Inferior parietal cortex (tissue), 1 donor: ENCODE data around the gene JADE2.

ENCODE experiments used
- DNase-seq: peaks from one replicate; pipeline ENCODE4 v3.0.0-alpha.2; 2016; ENCODE audit errors: extremely low spot score

The JADE2 gene

DNA sequence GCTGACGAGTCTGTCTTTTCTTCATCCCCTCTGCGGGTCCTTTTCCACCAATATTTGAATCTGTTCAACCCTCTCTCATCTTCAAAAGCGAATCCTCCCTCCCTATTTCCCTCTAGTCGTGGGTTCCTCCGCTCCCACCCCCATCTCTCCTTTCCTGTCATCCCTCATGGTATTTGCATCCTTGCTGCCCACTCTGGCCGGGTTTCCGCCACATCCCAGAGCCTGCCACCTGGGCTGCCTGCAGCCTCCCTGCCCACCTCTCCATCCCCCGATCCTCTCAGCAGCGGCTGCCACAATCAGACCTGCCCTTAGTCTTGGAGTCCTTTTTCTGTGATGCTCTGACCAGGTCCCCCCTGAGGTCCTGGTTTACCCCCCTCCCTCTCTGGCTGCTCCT, 44.9 kb downstream of the JADE2 start:
- DNase-seq: no peak

GRCh38 chr5:134570886-134571285, 45.4 kb downstream of the JADE2 start:
- DNase-seq: no peak

- no peak for DNase-seq
Measured at GRCh38 chr5:134571693-134572405, 46.4 kb downstream of the JADE2 start.

GRCh38 chr5:134572811-134573210, 47.3 kb downstream of the JADE2 start:
- no peak for DNase-seq

DNA sequence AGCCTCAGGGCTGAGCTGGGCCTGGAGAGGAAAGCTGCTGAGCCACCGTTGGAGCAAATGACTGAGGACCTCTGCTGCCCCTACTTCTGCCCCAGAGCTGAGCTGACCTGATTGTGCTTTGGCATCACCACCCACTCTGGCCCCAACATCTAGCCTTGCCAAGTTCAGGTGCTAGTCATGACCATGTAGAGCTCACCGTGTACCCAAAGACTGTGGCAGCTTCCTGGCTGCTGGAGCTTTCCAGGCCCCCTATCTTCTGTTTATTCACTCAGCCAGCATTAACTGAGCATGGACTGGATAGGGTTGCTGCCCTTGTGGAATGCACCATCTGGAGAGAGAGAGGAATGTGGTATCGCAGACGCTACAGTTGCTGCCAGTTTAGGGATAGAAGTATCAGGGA, 49.1 kb downstream of the JADE2 start:
- no peak for DNase-seq

GRCh38 chr5:134575316-134575715, 49.8 kb downstream of the JADE2 start:
- DNase-seq: no peak

DNA sequence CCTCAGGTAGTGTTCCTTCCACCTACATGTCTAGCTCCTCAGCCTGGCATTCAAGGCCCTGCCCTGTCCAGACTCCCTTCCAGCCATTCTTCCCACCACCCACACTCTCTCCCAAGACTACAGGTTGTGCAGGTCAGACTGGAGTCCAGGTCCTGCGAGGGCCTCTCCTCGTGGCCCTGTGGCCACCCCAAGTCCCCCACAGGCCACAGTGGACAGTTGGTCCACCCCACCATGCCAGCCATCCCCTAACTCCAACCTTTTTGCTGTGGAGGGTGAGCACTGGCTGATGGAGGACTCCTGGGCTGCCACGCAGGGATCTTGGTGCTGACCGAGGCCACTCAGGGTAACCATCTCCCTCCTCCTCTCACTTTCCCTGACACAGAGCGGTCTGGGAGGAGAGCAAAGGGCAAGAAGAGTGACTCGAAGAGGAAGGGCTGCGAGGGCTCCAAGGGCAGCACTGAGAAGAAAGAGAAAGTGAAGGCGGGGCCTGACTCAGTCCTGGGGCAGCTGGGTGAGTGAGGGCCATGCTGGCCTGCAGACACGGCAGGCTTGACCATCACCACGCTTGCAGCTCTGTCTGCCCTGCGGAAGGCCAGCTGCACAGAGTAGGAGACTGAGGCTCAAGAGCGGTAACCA, 51.0 kb downstream of the JADE2 start:
- no peak for DNase-seq

DNA sequence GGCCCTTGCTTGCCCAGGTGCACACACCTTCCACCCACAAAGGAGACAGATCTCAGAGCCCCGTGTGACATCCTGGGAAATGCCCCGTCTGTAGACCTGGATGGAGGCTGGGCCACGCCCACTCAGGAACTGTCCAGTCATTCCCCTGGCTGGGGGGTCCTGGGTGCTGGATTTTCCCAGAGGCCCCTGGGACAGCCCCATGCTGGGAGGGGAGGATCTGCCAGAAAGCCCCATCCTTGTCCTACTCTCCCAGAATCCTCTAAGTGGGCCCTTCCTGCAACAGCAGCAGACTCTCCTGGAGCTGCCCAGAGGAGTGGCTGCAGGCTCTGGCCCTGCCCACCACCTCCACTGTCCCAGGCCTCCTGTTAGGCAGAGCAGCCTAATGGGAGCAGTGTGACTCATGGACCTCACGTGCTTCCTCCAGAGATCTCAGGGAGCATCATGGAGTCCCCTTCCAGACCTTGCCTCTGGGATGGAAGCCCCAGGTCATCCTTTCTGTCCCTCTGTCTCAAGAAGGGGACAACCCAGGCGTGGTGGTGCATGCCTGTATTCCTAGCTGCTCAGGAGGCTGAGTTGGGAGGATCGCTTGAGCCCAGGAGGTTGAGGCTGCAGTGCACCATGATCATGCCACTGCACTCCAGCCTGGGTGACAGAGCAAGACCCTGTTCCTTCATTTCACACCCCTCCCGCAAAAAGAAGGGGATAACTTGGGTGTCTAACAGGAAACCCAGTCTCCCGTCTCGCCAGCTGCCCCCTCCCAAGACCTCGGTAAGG, 51.7 kb downstream of the JADE2 start:
- no peak for DNase-seq

DNA sequence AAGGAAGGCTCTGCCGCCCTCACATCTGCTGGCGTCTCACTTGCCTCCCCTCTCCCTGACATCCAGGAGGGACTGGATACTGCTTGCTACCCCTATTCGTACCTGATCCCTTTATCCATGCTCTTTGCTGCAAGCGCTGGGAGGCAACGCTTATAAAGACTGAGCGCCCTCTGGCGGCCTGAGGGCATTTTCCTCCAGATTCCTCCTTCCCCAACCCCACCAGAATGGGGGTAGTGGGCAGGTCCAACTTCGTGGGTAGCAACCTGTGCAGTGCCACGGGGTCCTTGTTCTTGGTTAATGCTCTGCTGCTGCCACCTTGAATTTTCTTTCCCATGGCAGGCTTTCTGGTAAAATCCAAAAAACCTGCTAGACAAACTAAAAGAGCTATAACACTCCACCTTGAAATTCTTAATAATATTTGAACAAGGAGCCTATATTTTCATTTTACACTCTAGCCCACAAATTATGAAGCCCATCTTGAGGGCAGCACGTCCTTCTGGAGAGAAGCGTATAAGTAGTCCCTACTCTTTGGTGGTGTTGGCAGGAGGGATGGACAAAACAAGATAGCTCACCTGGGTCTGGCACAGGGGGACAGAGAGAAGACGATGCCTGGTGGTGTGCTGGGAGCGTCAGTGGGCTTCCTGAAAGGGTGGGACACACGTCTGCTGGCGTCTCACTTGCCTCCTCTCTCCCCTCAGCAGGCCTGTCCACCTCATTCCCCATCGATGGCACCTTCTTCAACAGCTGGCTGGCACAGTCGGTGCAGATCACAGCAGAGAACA, 52.5 kb downstream of the JADE2 start:
- peak; percentile 87 for DNase-seq

DNA sequence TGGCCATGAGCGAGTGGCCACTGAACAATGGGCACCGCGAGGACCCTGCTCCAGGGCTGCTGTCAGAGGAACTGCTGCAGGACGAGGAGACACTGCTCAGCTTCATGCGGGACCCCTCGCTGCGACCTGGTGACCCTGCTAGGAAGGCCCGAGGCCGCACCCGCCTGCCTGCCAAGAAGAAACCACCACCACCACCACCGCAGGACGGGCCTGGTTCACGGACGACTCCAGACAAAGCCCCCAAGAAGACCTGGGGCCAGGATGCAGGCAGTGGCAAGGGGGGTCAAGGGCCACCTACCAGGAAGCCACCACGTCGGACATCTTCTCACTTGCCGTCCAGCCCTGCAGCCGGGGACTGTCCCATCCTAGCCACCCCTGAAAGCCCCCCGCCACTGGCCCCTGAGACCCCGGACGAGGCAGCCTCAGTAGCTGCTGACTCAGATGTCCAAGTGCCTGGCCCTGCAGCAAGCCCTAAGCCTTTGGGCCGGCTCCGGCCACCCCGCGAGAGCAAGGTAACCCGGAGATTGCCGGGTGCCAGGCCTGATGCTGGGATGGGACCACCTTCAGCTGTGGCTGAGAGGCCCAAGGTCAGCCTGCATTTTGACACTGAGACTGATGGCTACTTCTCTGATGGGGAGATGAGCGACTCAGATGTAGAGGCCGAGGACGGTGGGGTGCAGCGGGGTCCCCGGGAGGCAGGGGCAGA, 53.3 kb downstream of the JADE2 start:
- DNase-seq: no peak

DNA sequence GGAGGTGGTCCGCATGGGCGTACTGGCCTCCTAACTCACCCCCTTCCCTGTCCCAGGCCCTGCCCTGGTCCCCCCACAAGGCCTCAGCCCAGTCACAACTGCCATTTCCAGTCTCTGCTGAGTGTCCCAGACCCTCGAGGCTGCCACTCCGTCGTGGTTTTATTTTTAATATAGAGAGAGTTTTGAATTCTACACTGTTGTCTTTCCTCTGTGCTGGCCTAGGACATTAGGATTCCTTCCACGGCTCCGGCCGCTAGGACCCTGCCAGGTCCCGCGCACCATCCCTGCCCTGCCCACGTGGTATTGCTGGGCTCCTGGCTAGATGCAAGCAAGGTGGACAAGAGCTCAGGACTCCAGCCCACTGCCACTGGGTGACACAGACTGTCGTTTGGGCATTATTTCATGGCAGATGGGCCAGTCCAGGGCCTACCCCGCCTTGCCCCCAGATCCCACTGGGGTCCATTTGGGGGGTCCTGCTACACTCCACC, 53.9 kb downstream of the JADE2 start:
- no peak for DNase-seq

DNA sequence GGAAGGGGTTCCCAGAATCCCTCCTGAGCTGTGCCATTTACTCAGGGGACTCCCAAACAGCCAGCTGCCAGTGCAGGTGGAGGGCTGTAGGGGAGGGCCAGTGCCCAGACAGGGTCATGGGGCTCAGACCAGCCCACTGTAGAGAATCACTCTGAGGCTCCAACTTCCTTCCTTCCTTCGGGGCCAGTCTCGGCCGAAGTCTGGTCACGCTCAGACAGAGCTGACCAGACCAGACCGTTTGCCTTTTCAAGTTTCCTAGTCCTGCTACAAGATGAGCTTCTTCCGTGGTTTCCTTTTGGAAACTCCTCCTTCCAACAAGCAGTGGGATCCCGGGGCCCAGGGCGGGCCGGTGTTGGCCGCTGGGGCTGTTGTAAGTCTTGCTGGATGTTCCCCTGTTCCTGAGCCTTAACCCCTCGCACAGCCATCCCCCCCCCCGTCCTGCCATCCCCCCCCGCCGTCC, 54.6 kb downstream of the JADE2 start:
- no peak for DNase-seq

GRCh38 chr5:134581241-134581981, 55.9 kb downstream of the JADE2 start:
- DNase-seq: no peak

DNA sequence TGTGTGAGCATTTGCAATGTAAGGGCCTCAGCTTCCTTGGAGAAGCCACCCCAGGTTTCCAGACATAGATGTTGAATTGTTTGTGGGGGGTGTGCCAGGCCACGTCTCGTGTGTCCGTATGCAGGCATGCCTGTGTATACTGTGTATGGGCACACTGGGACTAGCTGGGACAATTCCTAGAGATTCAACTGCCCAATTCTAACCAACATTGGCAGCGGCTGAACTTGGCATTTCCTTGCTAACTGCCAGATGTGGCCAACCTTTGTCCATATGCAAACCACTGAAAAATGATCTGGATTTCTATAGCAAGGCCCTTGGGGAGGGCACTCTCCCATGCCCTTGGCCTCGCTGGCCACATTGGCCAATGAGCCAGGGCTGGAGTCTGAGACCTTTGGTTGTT, 56.8 kb downstream of the JADE2 start:
- DNase-seq: no peak

DNA sequence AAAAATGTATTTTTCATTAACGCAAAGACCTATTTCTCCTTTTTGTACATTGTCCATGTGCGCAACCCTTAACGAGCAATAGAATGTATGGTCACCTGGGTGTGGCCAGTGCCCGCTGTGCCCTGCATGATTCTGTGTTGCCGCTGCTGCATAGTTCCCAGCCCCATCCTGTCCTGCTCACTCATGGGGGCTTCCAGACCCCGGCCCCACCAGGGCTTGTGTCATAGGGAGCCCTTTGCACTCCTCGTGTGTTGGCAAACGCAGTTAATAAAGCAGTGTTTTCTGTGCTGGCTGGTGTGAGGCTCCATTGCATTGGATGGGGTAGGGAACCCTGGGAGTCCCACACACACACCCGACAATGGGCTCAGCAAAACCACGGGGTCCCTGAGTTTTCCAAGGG, 57.5 kb downstream of the JADE2 start:
- no peak for DNase-seq

- no peak for DNase-seq
Measured at GRCh38 chr5:134583766-134584165, 58.3 kb downstream of the JADE2 start.

GRCh38 chr5:134584662-134585061, 59.2 kb downstream of the JADE2 start:
- DNase-seq: no peak

DNA sequence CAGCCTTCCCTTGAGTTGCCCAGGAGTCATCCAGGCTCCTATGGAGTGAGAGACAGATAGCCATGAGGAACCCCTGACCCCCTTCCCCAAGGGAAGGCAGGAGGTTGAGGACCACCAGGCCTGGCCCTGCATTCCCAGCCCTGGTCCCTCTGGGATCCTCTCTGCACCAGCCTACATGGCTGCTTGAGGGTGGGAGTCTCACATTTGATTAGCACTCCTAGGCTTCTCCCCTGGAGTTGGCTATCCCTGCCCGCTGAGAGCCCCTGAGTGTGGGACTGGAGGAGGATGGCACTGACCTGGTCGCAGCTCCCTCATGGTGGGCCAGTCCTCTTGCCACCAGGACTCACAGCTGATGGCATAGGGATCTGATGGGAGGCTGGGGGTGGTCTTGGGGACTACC, 60.5 kb downstream of the JADE2 start:
- no peak for DNase-seq

DNA sequence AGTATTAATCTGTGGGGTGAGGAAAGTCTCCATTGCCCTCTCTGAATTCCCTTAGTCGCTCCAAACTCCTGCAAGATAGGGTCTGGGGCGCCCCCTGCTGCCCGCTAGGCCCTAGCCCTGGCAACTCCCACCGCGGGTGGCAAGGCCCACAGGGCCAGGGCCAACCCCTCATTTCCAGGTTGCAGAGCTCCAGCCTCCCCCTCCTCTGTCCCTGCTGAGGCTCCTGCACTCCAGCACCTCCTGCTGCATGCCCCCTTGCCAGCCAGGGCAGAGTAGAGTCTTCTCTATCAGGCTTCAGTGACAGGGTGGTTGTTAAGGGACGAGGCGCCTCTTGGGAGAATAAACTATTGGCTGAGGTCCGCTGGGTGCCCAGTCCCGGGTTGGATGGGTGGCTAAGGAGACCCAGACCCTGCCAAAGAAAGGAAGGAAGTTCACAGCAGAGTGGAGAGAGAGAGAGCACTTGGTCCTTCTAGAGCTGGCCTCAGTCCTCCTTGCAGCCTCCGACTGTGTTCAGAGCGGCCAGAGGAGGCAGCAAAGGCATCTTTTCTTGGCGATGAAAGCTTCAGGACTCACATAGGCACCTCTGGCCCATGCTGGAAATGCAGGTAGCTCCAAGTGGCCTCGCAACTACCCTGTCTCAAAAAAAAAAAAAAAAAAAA, 61.5 kb downstream of the JADE2 start:
- peak; percentile 68 for DNase-seq
